Rectal smooth muscle tissue (tissue), 1 donor: Measurements from ENCODE around the gene FGB.

Experiments used
- H3K27ac ChIP-seq: one replicate; pipeline ENCODE4 v1.7.0; 2013; ENCODE audit warnings: low read depth, low read length, inconsistent platforms
- H3K27me3 ChIP-seq: one replicate; pipeline ENCODE4 v1.7.0; 2013; ENCODE audit warnings: low read length; ENCODE audit not compliant: control insufficient read depth, insufficient read depth
- H3K36me3 ChIP-seq: one replicate; pipeline ENCODE4 v1.7.0; 2013; ENCODE audit warnings: low read length; ENCODE audit not compliant: control insufficient read depth, insufficient read depth
- H3K4me1 ChIP-seq: one replicate; pipeline ENCODE4 v1.7.0; 2013; ENCODE audit warnings: low read length; ENCODE audit not compliant: control insufficient read depth, insufficient read depth
- H3K4me3 ChIP-seq: one replicate; pipeline ENCODE4 v1.7.0; 2013; ENCODE audit warnings: low read length
- H3K9ac ChIP-seq: one replicate; pipeline ENCODE4 v1.7.0; 2013; ENCODE audit warnings: low read length

Gene FGB

GRCh38 chr4:154549894-154550790, 12.7 kb upstream of the FGB start, which contains the start of gene PLRG1:
TSS of gene PLRG1 (minus strand) at chr4:154550400. CDS start at chr4:154550308, 92 bp downstream.
- H3K4me3 ChIP-seq = peak within 1 kb of the TSS; percentile 91
- H3K27me3 ChIP-seq = no peaks in the 10 kb centered on the region
- H3K4me1 ChIP-seq = peaks cover 11% of the 10 kb centered on the region
- H3K27ac ChIP-seq = peak within 1 kb of the TSS; percentile 75
- H3K9ac ChIP-seq = peak within 1 kb of the TSS; percentile 54
- H3K36me3 ChIP-seq = peaks cover 7% of the 10 kb centered on the region

- H3K4me3 ChIP-seq = no peak overlapping the region
- no peak overlapping the region for H3K9ac ChIP-seq
- H3K27ac ChIP-seq = no peak overlapping the region
- no peaks in the 10 kb centered on the region for H3K36me3 ChIP-seq
- H3K4me1 ChIP-seq = peaks cover 11% of the 10 kb centered on the region
- no peaks in the 10 kb centered on the region for H3K27me3 ChIP-seq
Measured at GRCh38 chr4:154551872-154552686, 10.7 kb upstream of the FGB start.

DNA sequence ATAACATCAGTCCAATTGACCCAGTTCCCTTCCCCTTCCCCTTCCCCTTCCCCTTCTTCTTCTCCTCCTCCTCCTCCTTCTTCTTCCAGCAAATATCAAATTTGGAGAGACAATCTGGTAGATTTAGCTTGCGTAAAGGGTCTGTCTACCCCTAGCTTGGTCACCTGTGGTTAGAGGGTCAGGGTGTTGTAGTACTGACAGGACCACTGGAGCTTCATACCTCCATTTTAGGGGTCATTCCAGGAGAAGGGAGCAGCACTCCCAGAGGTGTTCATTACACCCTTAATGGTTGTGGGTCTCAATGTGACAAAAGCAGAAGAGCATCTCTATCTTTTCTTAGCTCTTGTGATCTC, 3.7 kb upstream of the FGB start:
- H3K4me1 ChIP-seq = no peaks in the 10 kb centered on the region
- no peak overlapping the region for H3K9ac ChIP-seq
- no peak overlapping the region for H3K4me3 ChIP-seq
- H3K27me3 ChIP-seq = no peaks in the 10 kb centered on the region
- H3K36me3 ChIP-seq = no peaks in the 10 kb centered on the region
- H3K27ac ChIP-seq = no peak overlapping the region

DNA sequence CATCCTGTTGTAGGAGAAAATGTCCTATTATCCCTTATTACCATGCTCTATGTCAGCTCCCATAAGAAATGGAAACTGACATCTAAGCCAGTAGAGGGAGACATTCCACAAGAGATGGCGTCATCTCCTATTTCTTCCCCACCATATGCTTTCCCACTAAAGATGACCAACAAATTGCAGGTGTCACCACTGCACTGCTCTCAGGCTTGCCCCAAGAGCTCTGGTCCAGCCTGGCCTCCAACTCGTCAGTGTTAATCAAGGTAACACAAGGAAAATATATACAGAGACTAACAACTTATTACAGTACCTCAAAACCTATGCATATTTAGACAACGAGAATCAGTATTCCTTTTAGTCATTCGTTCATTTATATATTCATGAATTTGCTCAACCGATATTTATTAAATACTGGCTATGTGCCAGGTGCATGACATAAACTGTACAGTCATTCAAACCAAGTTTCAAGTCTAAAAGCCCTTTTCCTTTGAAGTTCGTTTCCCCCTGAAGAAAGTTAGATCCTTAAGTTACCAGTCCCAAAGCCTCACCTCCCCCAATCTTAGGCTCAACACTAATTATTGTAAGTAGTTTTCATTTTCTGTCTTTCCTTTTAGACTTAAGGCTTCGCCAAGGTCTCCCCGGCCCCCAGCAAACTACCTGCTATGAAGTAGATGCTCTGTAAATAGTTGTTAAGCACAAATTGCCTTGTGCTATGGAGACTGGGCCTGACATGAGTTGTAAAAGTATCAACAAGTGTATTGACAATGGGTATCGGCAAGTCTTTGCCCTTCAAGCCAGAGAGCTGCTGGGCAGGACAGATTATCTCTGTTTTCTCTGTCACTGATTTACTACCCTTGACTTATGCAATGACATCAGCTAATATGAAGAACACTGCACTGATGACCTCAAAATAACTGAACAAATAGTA, 3.1 kb upstream of the FGB start:
- H3K9ac ChIP-seq = no peak overlapping the region
- no peak overlapping the region for H3K4me3 ChIP-seq
- H3K36me3 ChIP-seq = no peaks in the 10 kb centered on the region
- no peaks in the 10 kb centered on the region for H3K4me1 ChIP-seq
- no peak overlapping the region for H3K27ac ChIP-seq
- no peaks in the 10 kb centered on the region for H3K27me3 ChIP-seq

GRCh38 chr4:154560419-154560801, 2.4 kb upstream of the FGB start:
- H3K9ac ChIP-seq = no peak overlapping the region
- H3K4me3 ChIP-seq = no peak overlapping the region
- no peaks in the 10 kb centered on the region for H3K4me1 ChIP-seq
- no peaks in the 10 kb centered on the region for H3K27me3 ChIP-seq
- H3K36me3 ChIP-seq = no peaks in the 10 kb centered on the region
- no peak overlapping the region for H3K27ac ChIP-seq

- Histone ChIP-seq H3K9ac (no peak overlapping the region), H3K27me3 (no peaks in the 10 kb centered on the region), H3K4me3 (no peak overlapping the region), H3K4me1 (no peaks in the 10 kb centered on the region), H3K36me3 (no peaks in the 10 kb centered on the region), H3K27ac (no peak overlapping the region)
Measured at GRCh38 chr4:154560824-154561231, 2.0 kb upstream of the FGB start.

DNA sequence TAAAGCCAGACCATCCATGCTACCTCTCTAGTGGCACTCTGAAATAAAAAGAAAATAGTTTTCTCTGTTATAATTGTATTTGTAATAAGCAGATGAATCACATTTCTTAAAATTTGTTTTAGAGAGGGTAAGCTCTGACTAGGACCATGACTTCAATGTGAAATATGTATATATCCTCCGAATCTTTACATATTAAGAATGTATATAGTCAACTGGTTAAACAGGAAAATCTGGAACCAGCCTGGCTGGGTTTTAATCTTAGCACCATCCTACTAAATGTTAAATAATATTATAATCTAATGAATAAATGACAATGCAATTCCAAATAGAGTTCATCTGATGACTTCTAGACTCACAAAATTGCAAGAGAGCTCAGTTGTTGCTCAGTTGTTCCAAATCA, 1.5 kb downstream of the FGB start:
- Histone ChIP-seq H3K4me1 (no peaks in the 10 kb centered on the region), H3K27ac (no peak overlapping the region), H3K9ac (no peak overlapping the region), H3K4me3 (no peak overlapping the region), H3K36me3 (no peaks in the 10 kb centered on the region), H3K27me3 (no peaks in the 10 kb centered on the region)

DNA sequence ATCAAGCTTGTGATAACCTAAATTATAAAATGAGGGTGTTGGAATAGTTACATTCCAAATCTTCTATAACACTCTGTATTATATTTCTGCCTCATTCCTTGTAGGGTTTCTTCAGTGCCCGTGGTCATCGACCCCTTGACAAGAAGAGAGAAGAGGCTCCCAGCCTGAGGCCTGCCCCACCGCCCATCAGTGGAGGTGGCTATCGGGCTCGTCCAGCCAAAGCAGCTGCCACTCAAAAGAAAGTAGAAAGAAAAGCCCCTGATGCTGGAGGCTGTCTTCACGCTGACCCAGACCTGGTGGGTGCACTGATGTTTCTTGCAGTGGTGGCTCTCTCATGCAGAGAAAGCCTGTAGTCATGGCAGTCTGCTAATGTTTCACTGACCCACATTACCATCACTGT, 2.9 kb downstream of the FGB start:
- no peak overlapping the region for H3K9ac ChIP-seq
- no peaks in the 10 kb centered on the region for H3K27me3 ChIP-seq
- H3K4me3 ChIP-seq = no peak overlapping the region
- H3K36me3 ChIP-seq = no peaks in the 10 kb centered on the region
- no peaks in the 10 kb centered on the region for H3K4me1 ChIP-seq
- no peak overlapping the region for H3K27ac ChIP-seq

DNA sequence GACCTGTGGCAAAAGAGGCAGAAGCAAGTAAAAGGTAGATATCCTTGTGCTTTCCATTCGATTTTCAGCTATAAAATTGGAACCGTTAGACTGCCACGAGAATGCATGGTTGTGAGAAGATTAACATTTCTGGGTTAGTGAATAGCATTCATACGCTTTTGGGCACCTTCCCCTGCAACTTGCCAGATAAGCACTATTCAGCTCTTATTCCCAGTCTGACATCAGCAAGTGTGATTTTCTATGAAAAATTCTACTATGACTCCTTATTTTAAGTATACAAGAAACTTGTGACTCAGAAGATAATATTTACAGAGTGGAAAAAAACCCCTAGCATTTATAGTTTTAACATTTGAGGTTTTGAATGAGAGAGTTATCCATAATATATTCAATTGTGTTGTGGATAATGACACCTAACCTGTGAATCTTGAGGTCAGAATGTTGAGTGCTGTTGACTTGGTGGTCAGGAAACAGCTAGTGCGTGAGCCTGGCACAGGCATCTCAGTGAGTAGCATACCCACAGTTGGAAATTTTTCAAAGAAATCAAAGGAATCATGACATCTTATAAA, 3.9 kb downstream of the FGB start:
- Histone ChIP-seq H3K27me3 (no peaks in the 10 kb centered on the region), H3K27ac (no peak overlapping the region), H3K36me3 (no peaks in the 10 kb centered on the region), H3K4me1 (no peaks in the 10 kb centered on the region), H3K4me3 (no peak overlapping the region), H3K9ac (no peak overlapping the region)

DNA sequence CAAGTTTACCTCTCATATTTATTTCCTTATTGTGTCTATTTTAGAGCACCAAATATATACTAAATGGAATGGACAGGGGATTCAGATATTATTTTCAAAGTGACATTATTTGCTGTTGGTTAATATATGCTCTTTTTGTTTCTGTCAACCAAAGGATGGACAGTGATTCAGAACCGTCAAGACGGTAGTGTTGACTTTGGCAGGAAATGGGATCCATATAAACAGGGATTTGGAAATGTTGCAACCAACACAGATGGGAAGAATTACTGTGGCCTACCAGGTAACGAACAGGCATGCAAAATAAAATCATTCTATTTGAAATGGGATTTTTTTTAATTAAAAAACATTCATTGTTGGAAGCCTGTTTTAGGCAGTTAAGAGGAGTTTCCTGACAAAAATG, 6.2 kb downstream of the FGB start:
- Histone ChIP-seq H3K27ac (no peak overlapping the region), H3K4me3 (no peak overlapping the region), H3K9ac (no peak overlapping the region), H3K36me3 (no peaks in the 10 kb centered on the region), H3K4me1 (no peaks in the 10 kb centered on the region), H3K27me3 (no peaks in the 10 kb centered on the region)

DNA sequence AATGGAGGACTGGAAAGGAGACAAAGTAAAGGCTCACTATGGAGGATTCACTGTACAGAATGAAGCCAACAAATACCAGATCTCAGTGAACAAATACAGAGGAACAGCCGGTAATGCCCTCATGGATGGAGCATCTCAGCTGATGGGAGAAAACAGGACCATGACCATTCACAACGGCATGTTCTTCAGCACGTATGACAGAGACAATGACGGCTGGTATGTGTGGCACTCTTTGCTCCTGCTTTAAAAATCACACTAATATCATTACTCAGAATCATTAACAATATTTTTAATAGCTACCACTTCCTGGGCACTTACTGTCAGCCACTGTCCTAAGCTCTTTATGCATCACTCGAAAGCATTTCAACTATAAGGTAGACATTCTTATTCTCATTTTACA, 6.8 kb downstream of the FGB start:
- Histone ChIP-seq H3K4me1 (no peaks in the 10 kb centered on the region), H3K4me3 (no peak overlapping the region), H3K27me3 (no peaks in the 10 kb centered on the region), H3K36me3 (no peaks in the 10 kb centered on the region), H3K27ac (no peak overlapping the region), H3K9ac (no peak overlapping the region)
